Activated CD8-positive, alpha-beta memory T cell treated with anti-CD3 and anti-CD28 coated beads for 4 hours (primary cell): Measurements from ENCODE around the gene ZGPAT.
"Not testable (repeated sequence)": the region's sequence is repeated elsewhere in the genome, so short reads cannot be mapped to it uniquely, and the experiment has no call there.

ENCODE experiments used
- DNase-seq, 2 donors: peaks; one replicate each; pipeline ENCODE4 v3.0.0-alpha.2; 2020; ENCODE audit warnings: low read depth in 2 of 2

ZGPAT gene

DNA sequence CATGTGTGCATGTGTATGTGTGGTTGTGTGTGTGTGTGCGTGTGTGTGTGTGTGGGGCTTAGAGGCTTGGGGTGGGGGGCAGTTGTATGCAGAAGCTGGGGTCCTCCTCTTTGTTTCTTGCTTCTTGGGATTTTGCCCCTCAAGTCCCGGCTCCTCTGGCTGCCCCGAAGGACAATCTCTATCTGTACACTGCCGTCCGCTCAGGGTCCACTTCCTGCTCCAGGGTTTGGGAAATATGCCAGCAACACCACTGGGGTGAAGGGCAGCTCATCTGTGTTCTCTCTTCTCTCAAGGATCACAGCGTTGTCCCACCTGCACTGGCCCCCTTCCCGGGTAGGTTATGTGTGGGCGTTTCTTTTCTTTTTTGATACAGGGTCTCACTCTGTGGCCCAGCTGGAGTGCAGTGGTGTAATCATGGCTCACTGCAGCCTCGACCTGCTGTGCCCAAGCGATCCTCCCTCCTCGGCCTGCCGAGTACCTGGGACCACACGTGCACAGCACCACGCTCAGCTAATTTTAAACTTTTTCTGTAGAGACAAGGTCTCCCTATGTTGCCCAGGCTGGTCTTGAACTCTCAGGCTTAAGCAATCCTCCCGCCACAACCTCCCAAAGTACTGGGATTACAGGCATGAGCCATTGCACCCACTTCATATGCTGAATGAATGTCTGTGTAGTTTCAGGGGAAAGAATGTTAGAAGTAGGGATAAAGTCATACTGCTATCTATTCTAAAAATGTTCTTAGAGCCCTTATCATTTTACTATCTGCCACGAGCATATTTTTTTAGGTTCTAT is 57.4 kb downstream of the ZGPAT start:
- no peak for DNase-seq

DNA sequence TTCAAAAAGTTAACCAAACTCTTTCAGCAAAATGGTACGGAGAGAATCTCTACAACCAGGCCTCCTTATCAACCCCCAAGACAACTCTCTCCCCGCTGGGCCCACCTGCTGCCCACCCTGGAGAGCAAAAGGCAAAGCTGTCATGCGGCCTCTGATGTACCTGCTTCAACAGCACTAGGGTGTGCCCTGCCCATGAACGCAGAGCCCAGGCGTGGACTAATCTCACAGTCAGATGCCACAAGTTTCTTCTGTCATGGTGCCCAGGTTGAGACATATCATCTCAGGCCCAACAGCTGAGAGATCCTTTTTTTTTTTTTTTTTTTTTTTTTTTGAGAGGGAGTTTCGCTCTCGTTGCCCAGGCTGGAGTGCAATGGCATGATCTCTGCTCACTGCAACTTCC is 58.1 kb downstream of the ZGPAT start:
- DNase-seq: no peak

GRCh38 chr20:63766695-63767426 is 59.0 kb downstream of the ZGPAT start:
- DNase-seq: no peak

GRCh38 chr20:63767456-63767855 is 59.6 kb downstream of the ZGPAT start:
- no peak for DNase-seq

GRCh38 chr20:63767886-63768285 is 60.0 kb downstream of the ZGPAT start:
- DNase-seq: no peak

DNA sequence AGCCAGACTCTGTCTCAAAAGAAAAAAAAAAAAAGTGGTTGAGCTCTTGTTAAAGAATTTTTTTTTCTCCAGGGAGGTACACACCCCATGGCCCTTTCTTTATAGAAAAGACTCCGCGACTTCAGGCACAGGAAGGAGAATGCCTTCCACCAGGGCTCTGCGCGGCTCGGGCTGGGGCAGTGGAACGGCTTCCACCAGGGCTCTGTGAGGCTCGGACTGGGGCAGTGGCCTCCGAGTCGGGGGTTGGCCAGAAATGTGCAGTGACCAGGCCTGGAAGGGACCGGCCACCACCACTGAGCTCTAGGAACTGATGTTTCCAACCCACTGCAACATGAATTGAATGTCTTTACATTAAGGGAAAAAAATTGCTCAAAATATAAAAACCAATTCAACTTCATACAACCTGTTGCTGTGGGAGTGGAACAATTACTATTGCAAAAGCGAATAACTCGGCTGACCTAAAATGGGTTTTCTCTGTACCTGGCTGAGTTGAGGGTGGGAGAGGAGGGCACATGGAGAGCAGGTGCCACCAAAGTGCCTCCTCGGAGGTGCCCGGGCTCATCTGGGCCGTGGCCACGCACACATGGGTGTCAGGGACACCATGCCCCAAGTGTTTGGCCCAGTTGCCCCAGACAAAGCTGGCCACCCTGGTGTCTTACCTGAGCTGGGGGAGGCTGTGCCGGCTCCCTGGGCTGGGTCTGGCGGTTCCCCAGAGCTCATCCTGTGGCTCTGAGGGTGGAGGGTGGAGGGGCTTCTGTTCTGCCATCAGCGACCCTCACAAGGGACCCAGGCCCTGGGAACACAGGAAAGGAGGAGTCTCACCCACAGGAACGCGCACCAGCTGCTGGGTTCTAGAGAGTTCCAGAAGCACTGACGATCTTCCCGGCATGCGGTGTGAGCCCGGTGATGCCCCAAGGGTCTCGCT is 61.0 kb downstream of the ZGPAT start:
- DNase-seq: no peak

- DNase-seq: no peak
These were observed 62.1 kb downstream of the ZGPAT start for GRCh38 chr20:63769891-63770474.

- no peak for DNase-seq
These were observed 63.3 kb downstream of the ZGPAT start for GRCh38 chr20:63771046-63771707.

DNA sequence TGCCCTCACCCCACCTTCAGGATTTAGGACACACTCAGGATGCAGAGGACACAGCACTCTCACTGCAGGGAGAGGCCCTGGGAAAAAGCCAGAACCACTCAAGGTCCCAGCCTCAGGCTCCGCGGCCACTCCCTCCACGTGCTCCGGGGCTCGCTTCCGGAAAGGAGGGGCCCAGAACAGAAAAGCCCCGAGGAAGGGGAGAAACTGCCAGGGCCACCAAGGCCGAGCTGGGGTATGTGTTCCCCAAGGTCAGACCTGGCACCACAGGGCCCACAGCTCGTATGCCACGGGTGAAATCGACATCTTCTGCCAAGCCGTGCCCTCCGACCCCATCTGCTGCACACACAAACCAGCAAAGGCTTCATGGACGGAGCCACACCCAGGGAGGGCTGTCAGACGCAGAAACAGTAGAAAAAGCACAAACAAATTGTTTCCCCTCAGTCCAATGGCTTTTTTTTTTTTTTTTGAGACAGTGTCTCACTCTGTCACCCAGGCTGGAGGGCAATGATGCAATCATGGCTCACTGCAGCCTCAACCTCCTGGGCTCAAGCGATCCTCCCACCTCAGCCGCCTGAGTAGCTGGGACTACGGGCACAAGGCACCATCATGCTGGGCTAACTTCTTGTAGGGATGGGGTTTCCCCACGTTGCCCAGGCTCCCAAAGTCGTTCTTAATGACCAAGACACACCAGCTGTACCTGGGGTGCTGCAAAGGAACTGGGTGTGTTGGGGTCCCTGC is 65.1 kb downstream of the ZGPAT start:
- no peak for DNase-seq

- no peak for DNase-seq
These were observed 65.9 kb downstream of the ZGPAT start for GRCh38 chr20:63773571-63774241.

DNA sequence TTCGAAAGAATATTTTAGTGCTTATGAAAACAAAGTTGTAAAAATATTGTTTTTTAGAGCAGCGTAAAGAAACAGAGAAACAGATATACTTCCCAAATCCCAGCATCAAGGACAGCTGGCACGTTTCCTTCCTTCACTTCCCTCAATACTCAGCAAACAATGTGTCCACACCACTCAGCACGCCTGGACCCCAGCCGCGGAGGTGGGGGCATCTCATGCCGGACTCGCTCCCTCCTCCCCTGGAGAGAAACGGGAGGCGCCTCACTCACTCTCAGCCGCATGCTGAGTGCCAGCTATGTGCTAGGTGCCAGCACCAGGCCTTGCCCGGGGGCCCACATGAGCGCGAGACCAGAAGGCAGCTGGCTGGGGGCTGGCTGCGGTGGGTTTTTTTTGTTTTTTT is 66.5 kb downstream of the ZGPAT start:
- no peak for DNase-seq

DNA sequence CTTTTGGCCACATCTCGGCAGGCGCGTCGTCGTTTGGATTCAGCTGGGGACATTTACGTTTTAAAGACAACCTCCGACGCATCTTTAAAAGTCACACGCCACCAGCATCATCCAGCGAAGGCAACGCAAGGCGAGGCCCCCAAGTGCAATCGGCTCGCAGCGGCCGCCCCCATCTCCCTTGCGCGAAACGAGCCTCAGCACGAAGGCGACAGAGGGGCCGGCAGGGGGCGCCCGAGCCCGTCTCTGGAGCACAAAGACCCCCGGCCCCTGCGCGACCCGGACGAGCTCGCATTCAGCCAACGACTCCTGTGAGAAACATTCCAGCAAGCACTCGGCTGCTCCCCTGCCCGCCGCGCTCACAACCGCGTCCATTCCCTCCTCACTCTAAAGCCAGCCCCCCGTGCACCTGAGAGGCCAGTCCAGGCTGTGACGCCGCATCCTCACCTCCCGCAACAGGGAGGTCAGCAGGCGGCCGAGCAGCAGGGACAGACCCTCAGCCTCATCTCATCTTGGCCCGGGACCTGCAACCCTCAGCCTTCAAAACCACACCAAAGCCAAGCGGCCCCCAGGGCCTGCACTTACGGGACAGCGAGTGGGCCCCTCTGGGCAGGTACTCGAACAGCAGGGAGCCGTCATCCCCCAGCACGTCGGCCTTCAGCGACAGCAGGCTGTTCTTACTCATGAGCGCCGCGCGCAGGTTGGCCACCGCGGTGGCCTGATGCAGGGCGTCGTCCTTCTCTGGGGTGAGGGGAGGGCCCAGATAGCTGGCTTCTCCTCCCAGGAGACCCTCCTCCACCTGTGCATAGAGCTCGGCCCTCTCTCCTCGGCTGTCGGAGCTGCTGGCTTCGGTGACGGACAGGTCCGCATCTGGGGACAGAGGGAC is 67.5 kb downstream of the ZGPAT start:
- DNase-seq: no peak

- not testable (repeated sequence) for DNase-seq
These were observed 69.0 kb downstream of the ZGPAT start for GRCh38 chr20:63776875-63777274.

GRCh38 chr20:63777614-63778013 is 69.8 kb downstream of the ZGPAT start:
- DNase-seq: no peak

GRCh38 chr20:63778034-63778752 is 70.4 kb downstream of the ZGPAT start:
- no peak for DNase-seq

GRCh38 chr20:63778857-63779256 is 71.0 kb downstream of the ZGPAT start:
- DNase-seq: no peak

- DNase-seq: no peak
These were observed 73.3 kb downstream of the ZGPAT start for GRCh38 chr20:63781181-63781580.

GRCh38 chr20:63782051-63782471 is 74.2 kb downstream of the ZGPAT start:
- DNase-seq: peak in 1 of 2 donors; percentile 34
